ENCODE data around the gene IL9R. TPM values are rescaled to one million over a fixed set of nuclear protein-coding genes. Genes with fewer than 3 reads are reported as not detected.

The IL9R gene
- total RNA-seq, 1 experiment from 2014 or later: 1.4 TPM

GRCh38 chrX:156000361-156000926 lies 2.9 kb downstream of the IL9R start:
- no peak overlapping the region for H3K4me3 ChIP-seq (replicated peaks in 1 of 2; ENCODE audit: low read depth in 1 of 2, low read length in 2 of 2)
- BruUV-seq (replicated peaks): no TSS peak
- no peaks in the 10 kb centered on the region for H3K9me2 ChIP-seq (ENCODE audit: insufficient read depth)
- CTCF ChIA-PET: no interaction called here
- no peaks in the 10 kb centered on the region for H3K79me2 ChIP-seq (ENCODE audit: insufficient read depth, low read length)
- H3K9ac ChIP-seq (ENCODE audit: low read length): no peak overlapping the region
- POLR2A ChIA-PET: no interaction called here
- H3K9me3 ChIP-seq (ENCODE audit: control insufficient read depth in 1 of 2, insufficient read depth in 1 of 2, low read depth in 1 of 2, low read length in 2 of 2): no peaks in the 10 kb centered on the region
- H3K36me3 ChIP-seq (ENCODE audit: control insufficient read depth in 1 of 2, insufficient read depth in 2 of 2, low read length in 2 of 2): no peaks in the 10 kb centered on the region
- H3K4me1 ChIP-seq (ENCODE audit: control insufficient read depth in 1 of 2, insufficient read depth in 2 of 2, low read length in 2 of 2): no peaks in the 10 kb centered on the region
- H3K27me3 ChIP-seq (ENCODE audit: insufficient read depth, low read length): no peaks in the 10 kb centered on the region
- no peak overlapping the region for H3K27ac ChIP-seq (ENCODE audit: low read depth, low read length)
- TF ChIP-seq ZBTB33 (IDR thresholded peaks at IDR 0.05; ENCODE audit: extremely low read depth, insufficient replicate concordance, low read length): no peak
- no peak for TF ChIP-seq REST (IDR thresholded peaks at IDR 0.05; ENCODE audit: low read depth)
- TF ChIP-seq CBX3 (IDR thresholded peaks at IDR 0.05; ENCODE audit: low read depth): no peak
- no peak for TF ChIP-seq SRF (IDR thresholded peaks at IDR 0.05; ENCODE audit: low read depth)
- TF ChIP-seq ZNF274 (IDR thresholded peaks at IDR 0.05; ENCODE audit: low read depth, low read length): no peak
- TF ChIP-seq EGR1 (IDR thresholded peaks at IDR 0.05; ENCODE audit: low read depth): no peak
- TF ChIP-seq POLR2A (IDR thresholded peaks at IDR 0.05; ENCODE audit: borderline replicate concordance, extremely low read depth, insufficient read depth, insufficient read length): no peak
- no peak for TF ChIP-seq EZH2 (IDR thresholded peaks at IDR 0.05)
- no peak for TF ChIP-seq SP1 (IDR thresholded peaks at IDR 0.05; ENCODE audit: low read depth)
- TF ChIP-seq CEBPB (IDR thresholded peaks at IDR 0.05; ENCODE audit: low read depth): no peak
- no peak for TF ChIP-seq CTCF (IDR thresholded peaks at IDR 0.05 in 2 of 3, conservative IDR thresholded peaks at IDR 0.05 in 1 of 3; ENCODE audit: borderline replicate concordance in 1 of 3, insufficient read depth in 1 of 3, low read depth in 2 of 3, low read length in 2 of 3)
- no peak for TF ChIP-seq ZFX (IDR thresholded peaks at IDR 0.05)
- TF ChIP-seq JUND (IDR thresholded peaks at IDR 0.05): no peak
- DNase-seq (ENCODE audit: low read depth, low spot score): no peak
- RAD21 ChIA-PET (ENCODE audit: low non-redundant PET in 1 of 2, low total read pairs in 2 of 2, uncharacterized antibody in 2 of 2, unreplicated experiment in 2 of 2): no interaction called here
- no peak for ATAC-seq
- no peaks in the 10 kb centered on the region for H4K20me1 ChIP-seq (ENCODE audit: insufficient read depth)
- intact Hi-C loops (cut with micrococcal nuclease): no loop called here
- no peak overlapping the region for H3K4me2 ChIP-seq (ENCODE audit: low read length)
- no peak overlapping the region for H2AFZ ChIP-seq (ENCODE audit: low read depth, low read length, poor library complexity, severe bottlenecking)

Data from HCT116 (cell line).